ENCODE measurements around the gene HOXA5. TPM values are rescaled to one million over a fixed set of nuclear protein-coding genes. Genes with fewer than 3 reads are reported as not detected.

Gene HOXA5
- total RNA-seq, 2 donors from 2014 or later: 9.6 to 18.7 TPM

DNA sequence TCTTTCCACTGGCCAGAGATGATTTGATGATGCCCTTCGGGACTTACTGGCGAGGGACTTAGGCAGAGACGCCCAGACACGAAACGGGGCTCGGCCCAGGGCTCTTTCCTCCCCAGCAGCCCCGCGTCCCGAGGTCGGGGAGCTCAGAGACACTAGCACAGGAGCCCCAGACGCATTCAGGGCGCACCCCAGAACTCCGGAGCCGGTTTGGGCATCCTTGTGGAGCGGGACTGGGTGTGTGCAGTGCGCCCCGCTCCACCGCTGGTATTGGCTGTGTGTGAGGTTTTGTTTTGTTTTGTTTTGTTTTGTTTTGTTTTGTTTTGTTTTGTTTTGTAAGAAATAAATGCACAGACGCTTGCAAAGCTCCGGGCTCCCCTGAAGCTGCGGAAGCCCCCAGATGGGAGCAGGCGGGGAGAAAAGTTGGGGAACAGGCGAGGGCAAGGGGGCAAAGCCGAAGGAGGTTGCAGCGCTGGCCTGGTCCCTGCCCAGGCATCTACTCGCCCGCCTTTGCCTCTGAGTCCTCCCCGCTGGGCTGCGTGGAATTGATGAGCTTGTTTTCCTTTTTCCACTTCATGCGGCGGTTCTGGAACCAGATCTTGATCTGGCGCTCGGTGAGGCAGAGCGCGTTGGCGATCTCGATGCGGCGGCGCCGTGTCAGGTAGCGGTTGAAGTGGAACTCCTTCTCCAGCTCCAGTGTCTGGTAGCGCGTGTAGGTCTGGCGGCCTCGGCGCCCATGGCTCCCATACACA is 1.9 kb upstream of the HOXA5 start:
- peak overlapping the region; percentile 84 for H3K27ac ChIP-seq
- no peak overlapping the region for H3K4me3 ChIP-seq
- H3K9me3 ChIP-seq: no peaks in the 10 kb centered on the region
- H3K9ac ChIP-seq (ENCODE audit: low read depth in 2 of 2, low read length in 2 of 2): peak overlapping the region; percentile 46 to 100
- no peaks in the 10 kb centered on the region for H3K36me3 ChIP-seq
- peaks cover 17% of the 10 kb centered on the region for H3K4me1 ChIP-seq
- H3K27me3 ChIP-seq: no peaks in the 10 kb centered on the region
- TF ChIP-seq, protein P1, sequence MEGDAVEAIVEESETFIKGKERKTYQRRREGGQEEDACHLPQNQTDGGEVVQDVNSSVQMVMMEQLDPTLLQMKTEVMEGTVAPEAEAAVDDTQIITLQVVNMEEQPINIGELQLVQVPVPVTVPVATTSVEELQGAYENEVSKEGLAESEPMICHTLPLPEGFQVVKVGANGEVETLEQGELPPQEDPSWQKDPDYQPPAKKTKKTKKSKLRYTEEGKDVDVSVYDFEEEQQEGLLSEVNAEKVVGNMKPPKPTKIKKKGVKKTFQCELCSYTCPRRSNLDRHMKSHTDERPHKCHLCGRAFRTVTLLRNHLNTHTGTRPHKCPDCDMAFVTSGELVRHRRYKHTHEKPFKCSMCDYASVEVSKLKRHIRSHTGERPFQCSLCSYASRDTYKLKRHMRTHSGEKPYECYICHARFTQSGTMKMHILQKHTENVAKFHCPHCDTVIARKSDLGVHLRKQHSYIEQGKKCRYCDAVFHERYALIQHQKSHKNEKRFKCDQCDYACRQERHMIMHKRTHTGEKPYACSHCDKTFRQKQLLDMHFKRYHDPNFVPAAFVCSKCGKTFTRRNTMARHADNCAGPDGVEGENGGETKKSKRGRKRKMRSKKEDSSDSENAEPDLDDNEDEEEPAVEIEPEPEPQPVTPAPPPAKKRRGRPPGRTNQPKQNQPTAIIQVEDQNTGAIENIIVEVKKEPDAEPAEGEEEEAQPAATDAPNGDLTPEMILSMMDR (IDR thresholded peaks at IDR 0.05): no peak
- peak; percentile 47 for DNase-seq
- intact Hi-C loops (cut with DNase I): no loop called here

DNA sequence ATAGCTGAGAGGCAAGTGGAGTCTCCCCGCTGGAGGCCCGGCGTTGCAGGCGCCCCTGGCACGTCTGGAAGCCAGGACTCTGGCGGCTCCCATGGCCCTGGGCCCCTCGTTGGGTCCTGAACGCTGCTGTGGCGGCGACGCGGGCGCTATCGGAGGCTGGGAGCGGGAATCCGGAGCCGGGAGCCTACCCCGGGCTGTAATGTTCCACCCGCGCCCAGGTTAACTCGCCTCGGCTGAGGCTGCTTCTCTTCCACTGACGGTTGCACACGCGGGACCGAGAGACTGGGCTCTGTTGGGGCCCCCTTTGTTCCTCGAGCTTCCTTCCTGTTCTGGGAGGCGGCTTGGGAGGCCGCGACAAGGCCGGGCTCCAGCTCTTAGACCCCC is 1.3 kb upstream of the HOXA5 start:
- TF ChIP-seq, protein P1 (IDR thresholded peaks at IDR 0.05): no peak
- Histone ChIP-seq H3K9ac (ENCODE audit: low read depth in 2 of 2, low read length in 2 of 2) (peak overlapping the region; percentile 46 to 100), H3K36me3 (no peaks in the 10 kb centered on the region), H3K27me3 (no peaks in the 10 kb centered on the region), H3K27ac (peak overlapping the region; percentile 84), H3K9me3 (no peaks in the 10 kb centered on the region), H3K4me1 (peaks cover 17% of the 10 kb centered on the region), H3K4me3 (peak overlapping the region; percentile 1)
- DNase-seq: peak; percentile 44
- intact Hi-C loops (cut with DNase I): loop anchor here (5.0 kb wide), 1 partner anchor 37 kb away; no protein-coding TSS in a partner anchor

DNA sequence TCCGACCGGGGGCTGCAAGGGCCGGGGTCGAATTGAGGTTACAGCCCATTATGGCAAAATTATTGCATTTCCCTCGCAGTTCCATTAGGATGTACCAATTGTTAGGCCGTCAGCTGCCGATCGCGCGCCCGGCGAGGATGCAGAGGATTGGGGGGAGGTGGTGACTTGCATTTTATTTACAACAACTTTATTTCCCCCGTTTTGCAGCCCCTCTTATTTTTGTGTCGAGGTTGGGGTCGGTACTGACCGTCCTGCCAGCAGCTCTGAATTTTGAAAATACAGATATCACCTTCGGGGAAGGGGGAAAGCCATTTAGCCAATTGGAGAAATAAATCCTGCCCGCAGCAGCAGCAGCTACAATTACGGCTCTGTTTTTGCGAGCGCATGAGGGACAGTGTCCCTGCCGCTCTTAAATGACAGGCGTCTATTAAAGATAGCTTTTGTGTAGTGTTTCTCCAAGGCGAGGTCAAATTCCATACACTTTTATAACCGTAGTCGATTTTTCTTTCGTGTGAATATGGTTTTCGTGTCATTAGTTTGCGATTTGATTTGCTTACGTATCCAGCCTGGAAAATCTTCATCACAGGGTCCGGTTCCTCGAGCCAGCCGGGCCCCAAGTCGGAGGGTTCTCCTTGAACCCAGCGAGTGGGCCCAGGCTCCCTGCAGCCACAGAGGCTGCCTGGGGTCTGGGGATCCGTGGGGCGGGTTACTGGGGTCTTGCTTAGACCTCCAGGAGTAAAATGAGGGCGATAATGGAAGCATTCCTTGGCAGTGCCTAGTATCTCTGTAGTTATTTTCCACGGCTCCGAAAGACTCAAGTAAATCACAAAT is 684 bp upstream of the HOXA5 start:
- H3K27ac ChIP-seq: peak overlapping the region; percentile 84
- intact Hi-C loops (cut with DNase I): loop anchor here (5.0 kb wide), 1 partner anchor 37 kb away; no protein-coding TSS in a partner anchor
- no peaks in the 10 kb centered on the region for H3K27me3 ChIP-seq
- peak overlapping the region; percentile 30 to 100 for H3K9ac ChIP-seq (ENCODE audit: low read depth in 2 of 2, low read length in 2 of 2)
- TF ChIP-seq, protein P1 (IDR thresholded peaks at IDR 0.05): no peak
- H3K4me3 ChIP-seq: peak overlapping the region; percentile 1
- no peaks in the 10 kb centered on the region for H3K9me3 ChIP-seq
- peak; percentile 61 for DNase-seq
- H3K36me3 ChIP-seq: no peaks in the 10 kb centered on the region
- peaks cover 17% of the 10 kb centered on the region for H3K4me1 ChIP-seq

DNA sequence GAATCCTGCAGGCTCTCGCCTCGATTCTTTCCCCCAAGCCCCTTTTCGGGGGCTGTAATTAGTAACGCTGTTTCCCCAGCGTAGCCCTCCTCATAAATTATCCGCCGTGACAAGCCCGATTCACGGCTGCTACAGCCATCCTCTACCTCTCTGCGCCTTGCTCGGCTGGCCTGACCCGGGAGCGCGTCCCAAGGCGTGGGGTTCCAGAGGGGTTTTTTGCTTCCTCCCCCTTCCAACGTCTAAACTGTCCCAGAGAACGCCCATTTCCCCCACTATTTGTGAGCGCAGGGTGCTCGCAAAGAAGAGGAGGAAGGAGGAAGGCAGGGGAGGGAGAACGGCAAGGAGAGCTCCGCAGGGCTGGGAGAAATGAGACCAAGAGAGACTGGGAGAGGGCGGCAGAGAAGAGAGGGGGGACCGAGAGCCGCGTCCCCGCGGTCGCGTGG is 880 bp downstream of the HOXA5 start:
- H3K27me3 ChIP-seq: no peaks in the 10 kb centered on the region

More for the DNA sequence above, 880 bp downstream of the HOXA5 start:
- Histone ChIP-seq H3K4me1 (peaks cover 17% of the 10 kb centered on the region), H3K36me3 (no peaks in the 10 kb centered on the region), H3K4me3 (peak overlapping the region; percentile 43), H3K9me3 (no peaks in the 10 kb centered on the region), H3K27ac (peak overlapping the region; percentile 84), H3K9ac (ENCODE audit: low read depth in 2 of 2, low read length in 2 of 2) (peak overlapping the region; percentile 75 to 100)
- intact Hi-C loops (cut with DNase I): loop anchor here (5.0 kb wide), 1 partner anchor 35 kb away; no protein-coding TSS in a partner anchor
- peak; percentile 32 for DNase-seq
- TF ChIP-seq, protein P1 (IDR thresholded peaks at IDR 0.05): no peak

Measured in colonic mucosa (tissue), 4 donors.